Activated CD8-positive, alpha-beta memory T cell treated with anti-CD3 and anti-CD28 coated beads for 36 hours (primary cell): Measurements from ENCODE around the gene PPIL4. TPM values are rescaled to one million over a fixed set of nuclear protein-coding genes. Genes with fewer than 3 reads are reported as not detected.

ENCODE experiments used
- CTCF ChIA-PET: fragments of 350-600 bp; sonication (Branson Sonifier 250); formaldehyde crosslinking; loops from one replicate; lab custom pipeline; 2021; ENCODE audit warnings: antibody characterized with exemption; lab: Charles Lee
- POLR2A ChIA-PET: fragments of 350-600 bp; sonication (Branson Sonifier 250); formaldehyde crosslinking; loops from one replicate; lab custom pipeline; 2021; ENCODE audit warnings: antibody characterized with exemption; lab: Charles Lee
- total RNA-seq, 2 experiments: library from RNA; stranded (reverse); gene quantifications; one replicate each; pipeline ENCODE4 v1.2.3, GENCODE V29; 2021

PPIL4 gene
- total RNA-seq, 2 experiments from 2014 or later, result 30.6 to 30.8 TPM

- ChIA-PET POLR2A (interaction anchor here (1.2 to 2.3 kb wide), 2 partner anchors 11 to 462 kb away, joined by 4 to 50 read pairs; partner anchors contain the start of gene ZC3H12D), CTCF (interaction anchor here (0.7 to 4.6 kb wide), 7 partner anchors 8 to 63 kb away, joined by 3 to 31 read pairs (median 4); partner anchors contain the start of gene ZC3H12D)
Observed at GRCh38 chr6:149495349-149496016, 50.4 kb downstream of the PPIL4 start.

GRCh38 chr6:149494810-149495209 is 51.0 kb downstream of the PPIL4 start:
- CTCF ChIA-PET, result interaction anchor here (0.7 to 4.6 kb wide), 6 partner anchors 9 to 62 kb away, joined by 3 to 31 read pairs (median 4); partner anchors contain the start of gene ZC3H12D

GRCh38 chr6:149493761-149494320 is 52.0 kb downstream of the PPIL4 start:
- ChIA-PET POLR2A (no interaction called here), CTCF (interaction anchor here (1.1 to 4.6 kb wide), 3 partner anchors 8 to 23 kb away, joined by 3 to 31 read pairs (median 3); partner anchors contain the start of gene ZC3H12D)

More at GRCh38 chr6:149494810-149495209, 51.0 kb downstream of the PPIL4 start:
- POLR2A ChIA-PET, result interaction anchor here (0.8 to 2.3 kb wide), 3 partner anchors 10 to 462 kb away, joined by 3 to 50 read pairs (median 4); partner anchors contain the start of gene ZC3H12D

- CTCF ChIA-PET, result interaction anchor here (0.7 to 4.6 kb wide), 4 partner anchors 7 to 24 kb away, joined by 3 to 31 read pairs (median 4); partner anchors contain the start of gene ZC3H12D
- POLR2A ChIA-PET, result interaction anchor here (1.1 kb wide), 1 partner anchor 10 kb away, joined by 3 read pairs; no protein-coding TSS in a partner anchor
Observed at GRCh38 chr6:149492798-149493343, 53.0 kb downstream of the PPIL4 start.

- POLR2A ChIA-PET, result no interaction called here
- CTCF ChIA-PET, result interaction anchor here (1.5 kb wide), 1 partner anchor 27 kb away, joined by 5 read pairs; no protein-coding TSS in a partner anchor
Observed at GRCh38 chr6:149489967-149490366, 55.9 kb downstream of the PPIL4 start.

GRCh38 chr6:149488815-149489214 is 57.0 kb downstream of the PPIL4 start:
- POLR2A ChIA-PET, result no interaction called here
- CTCF ChIA-PET, result interaction anchor here (1.5 kb wide), 1 partner anchor 28 kb away, joined by 5 read pairs; no protein-coding TSS in a partner anchor

- ChIA-PET POLR2A (no interaction called here), CTCF (interaction anchor here (0.6 to 3.6 kb wide), 3 partner anchors 8 to 12 kb away, joined by 3 to 31 read pairs (median 5); no protein-coding TSS in a partner anchor)
Observed at GRCh38 chr6:149487316-149487715, 58.5 kb downstream of the PPIL4 start.

- ChIA-PET POLR2A (interaction anchor here (0.6 to 3.3 kb wide), 7 partner anchors 10 to 453 kb away, joined by 3 to 50 read pairs (median 4); no protein-coding TSS in a partner anchor), CTCF (interaction anchor here (0.7 to 3.6 kb wide), 7 partner anchors 10 to 398 kb away, joined by 3 to 31 read pairs (median 4); no protein-coding TSS in a partner anchor)
Observed at GRCh38 chr6:149484733-149485700, 60.8 kb downstream of the PPIL4 start, which contains the start of gene ZC3H12D. Gene ZC3H12D (minus strand): TSS chr6:149485014. CDS start chr6:149474543, 10,471 bp downstream.

- POLR2A ChIA-PET, result interaction anchor here (0.6 to 3.3 kb wide), 7 partner anchors 11 to 737 kb away, joined by 3 to 50 read pairs (median 4); partner anchors contain the start of gene UST
- CTCF ChIA-PET, result interaction anchor here (0.7 to 3.6 kb wide), 7 partner anchors 11 to 397 kb away, joined by 3 to 31 read pairs (median 4); no protein-coding TSS in a partner anchor
Observed at GRCh38 chr6:149483849-149484655, 61.8 kb downstream of the PPIL4 start.

GRCh38 chr6:149483334-149483725 is 62.5 kb downstream of the PPIL4 start:
- CTCF ChIA-PET, result interaction anchor here (1.7 kb wide), 1 partner anchor 351 kb away, joined by 3 read pairs; no protein-coding TSS in a partner anchor
- POLR2A ChIA-PET, result interaction anchor here (0.6 to 3.3 kb wide), 5 partner anchors 9 to 34 kb away, joined by 3 to 50 read pairs (median 6); no protein-coding TSS in a partner anchor

- ChIA-PET CTCF (interaction anchor here (1.7 kb wide), 1 partner anchor 350 kb away, joined by 3 read pairs; no protein-coding TSS in a partner anchor), POLR2A (interaction anchor here (0.6 to 3.3 kb wide), 5 partner anchors 10 to 34 kb away, joined by 3 to 50 read pairs (median 6); no protein-coding TSS in a partner anchor)
Observed at GRCh38 chr6:149482545-149483333, 63.1 kb downstream of the PPIL4 start.

- ChIA-PET POLR2A (no interaction called here), CTCF (interaction anchor here (1.0 to 1.3 kb wide), 2 partner anchors 16 to 28 kb away, joined by 4 read pairs; no protein-coding TSS in a partner anchor)
Observed at GRCh38 chr6:149480502-149481280, 65.2 kb downstream of the PPIL4 start.

GRCh38 chr6:149478631-149479314 is 67.1 kb downstream of the PPIL4 start:
- ChIA-PET POLR2A (no interaction called here), CTCF (interaction anchor here (1.2 kb wide), 1 partner anchor 13 kb away, joined by 3 read pairs; no protein-coding TSS in a partner anchor)

- ChIA-PET POLR2A (no interaction called here), CTCF (interaction anchor here (0.5 to 1.3 kb wide), 2 partner anchors 40 to 89 kb away, joined by 3 read pairs; no protein-coding TSS in a partner anchor)
Observed at GRCh38 chr6:149477544-149477943, 68.3 kb downstream of the PPIL4 start.
